GM19395 (cell line): ENCODE measurements around the gene RNLS.

Experiments
- ATAC-seq: cut with Tn5 transposase; IDR thresholded peaks from one replicate; pipeline ENCODE4 v1.9.1; 2021; ENCODE audit warnings: mild to moderate bottlenecking, moderate library complexity; ENCODE audit not compliant: unreplicated experiment

RNLS gene

DNA sequence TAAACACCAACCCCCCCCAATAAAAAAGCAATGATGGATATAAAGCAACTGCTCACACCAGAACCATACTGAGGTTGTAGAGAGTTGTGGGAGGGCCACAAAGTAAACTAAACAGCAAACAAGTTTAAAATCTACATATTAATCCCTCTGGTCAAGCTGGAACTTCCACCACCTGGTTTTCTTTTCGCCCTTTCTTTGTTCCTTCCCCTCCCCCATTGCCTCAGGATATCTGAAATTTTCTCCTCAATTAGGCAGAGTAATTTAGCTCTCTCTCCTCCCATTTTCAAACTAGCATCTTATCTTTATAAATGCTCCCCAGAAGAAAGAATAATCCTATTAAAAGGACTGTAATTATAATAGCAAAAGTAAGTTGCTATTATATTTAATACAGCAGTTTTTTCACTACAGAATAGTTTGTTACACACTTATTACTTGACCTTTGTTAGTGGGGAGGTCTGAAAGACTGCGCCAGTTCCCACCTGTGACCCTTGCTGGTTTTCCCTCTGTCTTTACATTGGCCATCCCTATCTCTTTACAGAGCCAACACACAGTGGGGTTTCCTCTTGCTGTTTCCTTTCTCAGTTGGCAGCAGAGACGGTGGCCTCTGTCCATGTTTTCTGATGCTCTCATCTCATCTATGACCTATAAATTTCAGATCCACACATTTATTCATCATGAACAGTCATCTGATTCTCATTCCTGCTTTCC lies 235.4 kb downstream of the RNLS start:
- no peak for ATAC-seq

DNA sequence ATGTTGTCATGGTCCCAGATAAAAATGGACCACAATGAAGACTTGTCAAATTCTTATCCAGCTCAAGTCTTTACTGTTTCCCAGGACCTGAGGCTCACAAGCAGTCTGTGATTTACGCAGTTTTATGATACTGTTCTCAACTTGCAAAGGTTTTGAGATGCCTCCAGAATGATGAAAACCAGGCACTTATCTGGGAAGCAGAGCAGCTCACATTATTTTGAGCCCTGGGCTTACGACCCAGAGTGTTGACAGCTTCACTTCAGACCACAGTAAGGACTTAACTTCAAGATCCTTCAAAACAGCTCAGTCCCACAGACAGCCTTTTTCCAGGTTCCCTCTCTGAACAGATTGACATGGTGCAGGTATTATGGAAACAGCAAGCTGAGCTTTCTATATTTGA lies 236.1 kb downstream of the RNLS start:
- no peak for ATAC-seq

DNA sequence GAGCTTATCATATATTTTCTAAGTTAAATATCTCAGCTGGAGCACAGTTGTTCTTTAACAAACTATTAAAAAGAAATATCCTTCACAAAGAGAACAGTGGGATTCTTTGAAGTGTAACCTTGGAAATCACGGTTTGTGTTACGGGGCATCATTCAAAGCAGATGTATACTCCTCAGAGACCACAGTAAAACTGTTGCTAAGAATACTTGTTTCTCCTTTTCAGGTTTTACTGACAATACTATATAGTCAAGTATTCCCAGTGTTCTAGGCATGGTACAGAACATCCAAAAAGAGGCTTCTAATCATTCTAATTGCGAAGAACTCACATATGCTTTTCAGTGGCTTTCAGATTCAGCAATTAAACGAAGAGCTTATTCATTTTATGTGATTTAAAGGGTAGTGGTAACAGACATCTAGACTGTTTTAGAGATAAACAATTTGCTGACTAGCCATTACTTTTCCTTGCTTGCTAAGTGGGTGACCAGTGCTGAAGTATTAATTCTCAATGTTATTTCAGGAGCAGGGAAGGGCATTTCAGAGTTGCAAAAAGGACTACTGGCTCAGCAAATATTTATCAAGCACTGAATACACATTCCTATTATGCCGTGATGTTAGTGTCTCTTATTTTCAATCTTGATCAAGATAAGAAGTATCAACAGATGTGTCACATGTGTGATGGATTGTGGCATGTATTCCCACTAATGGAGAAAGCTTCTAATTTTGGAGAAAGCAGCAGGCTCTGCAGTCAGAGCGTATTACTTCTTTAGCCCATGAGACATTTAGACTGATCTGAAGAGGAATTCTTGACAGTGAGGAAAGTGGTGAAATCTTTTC lies 236.8 kb downstream of the RNLS start:
- ATAC-seq, result no peak

DNA sequence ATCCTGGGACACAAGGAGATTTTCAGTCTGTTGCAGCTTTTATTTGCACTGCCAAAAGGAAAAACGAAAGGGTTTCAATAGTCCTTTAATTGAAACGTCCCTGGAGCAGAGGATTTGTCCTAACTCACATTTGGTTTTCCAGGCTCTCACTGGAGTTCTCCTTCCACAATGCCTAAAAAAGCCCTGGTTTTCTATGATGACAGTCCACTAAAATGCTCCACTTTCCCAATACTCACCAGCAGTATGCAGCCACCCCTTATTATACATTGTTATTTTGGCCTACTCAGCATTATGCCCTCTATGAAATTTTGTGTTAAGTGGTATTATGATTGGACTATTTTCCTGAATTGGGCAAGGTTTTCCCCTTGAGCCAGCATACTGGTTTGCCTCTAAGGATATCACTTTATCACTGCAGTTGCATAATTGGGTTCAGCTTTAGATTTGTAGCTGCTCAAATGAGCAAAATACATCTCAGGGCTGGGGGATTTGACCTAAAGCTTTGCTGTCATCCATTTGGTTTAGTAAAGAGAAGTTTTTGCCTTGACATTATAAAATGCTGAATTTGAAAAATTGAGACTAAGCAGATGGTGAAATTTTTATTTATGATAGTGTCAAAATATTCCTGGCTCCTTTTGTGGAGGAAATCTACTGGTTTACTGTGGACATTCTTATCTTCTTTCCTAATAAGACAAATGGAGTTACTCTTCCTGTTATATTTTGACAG lies 239.2 kb downstream of the RNLS start:
- no peak for ATAC-seq

DNA sequence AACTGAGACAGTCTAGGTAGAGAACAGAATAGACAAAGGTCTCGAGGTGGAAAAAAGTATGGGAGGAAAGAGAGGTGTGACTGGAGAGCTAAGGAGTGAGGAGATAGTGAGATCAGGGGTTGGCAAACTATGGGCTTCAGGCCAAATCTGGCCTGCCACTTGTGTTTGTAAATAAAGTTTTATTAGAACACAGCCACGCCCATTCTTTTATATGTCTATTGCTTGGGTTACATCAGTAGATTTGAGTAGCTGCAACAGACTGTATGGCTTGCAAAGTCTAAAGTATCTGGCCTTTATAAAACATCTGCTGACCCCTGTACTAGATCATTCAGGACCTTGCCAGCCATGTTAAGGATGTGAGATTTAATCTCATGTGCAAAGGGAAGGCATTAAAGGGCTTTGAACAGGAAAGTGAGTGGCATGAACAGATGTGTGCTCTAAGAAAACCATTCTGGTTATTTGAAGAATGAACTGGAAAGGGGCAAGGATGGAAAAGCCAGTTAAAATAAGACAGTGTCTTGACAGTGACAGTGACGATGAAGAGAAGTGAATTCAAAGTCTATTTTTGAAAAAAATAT lies 240.3 kb downstream of the RNLS start:
- no peak for ATAC-seq

DNA sequence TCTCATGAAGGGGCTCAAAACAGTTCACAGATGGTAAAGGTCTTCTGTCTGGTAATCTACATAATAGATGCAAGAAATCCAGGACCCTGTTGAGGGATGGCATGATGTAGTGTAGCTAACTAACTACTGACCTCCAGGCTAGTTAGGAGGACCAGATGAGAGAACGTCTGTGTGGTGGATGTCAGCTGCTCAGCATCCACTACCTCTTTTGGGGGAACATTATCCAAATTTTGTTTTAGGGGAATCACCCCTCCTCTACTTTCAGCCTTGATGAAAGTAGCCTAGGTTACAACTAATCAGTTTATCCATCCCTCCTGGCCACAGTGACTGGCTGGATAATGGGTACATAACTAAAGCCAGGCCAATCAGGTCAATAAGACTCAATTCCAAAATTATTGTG lies 246.0 kb downstream of the RNLS start:
- no peak for ATAC-seq

DNA sequence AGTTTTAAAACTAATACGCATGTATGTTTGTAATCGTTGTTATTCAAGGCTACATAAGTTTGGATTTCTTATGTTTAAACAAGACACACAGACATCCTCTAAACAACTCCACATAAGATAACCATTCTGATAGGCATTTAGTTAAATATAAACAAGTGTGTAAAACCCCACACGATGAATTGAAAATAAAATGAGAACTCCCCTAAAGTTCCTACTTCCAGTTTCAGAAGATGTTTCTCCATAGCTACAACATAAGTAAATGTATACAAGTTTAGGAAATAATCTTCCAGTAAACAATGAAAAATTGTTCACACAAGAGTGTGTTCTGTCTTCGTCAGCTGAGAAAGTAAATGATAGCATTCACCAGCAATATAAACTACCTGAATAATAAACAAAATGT lies 246.8 kb downstream of the RNLS start:
- no peak for ATAC-seq

DNA sequence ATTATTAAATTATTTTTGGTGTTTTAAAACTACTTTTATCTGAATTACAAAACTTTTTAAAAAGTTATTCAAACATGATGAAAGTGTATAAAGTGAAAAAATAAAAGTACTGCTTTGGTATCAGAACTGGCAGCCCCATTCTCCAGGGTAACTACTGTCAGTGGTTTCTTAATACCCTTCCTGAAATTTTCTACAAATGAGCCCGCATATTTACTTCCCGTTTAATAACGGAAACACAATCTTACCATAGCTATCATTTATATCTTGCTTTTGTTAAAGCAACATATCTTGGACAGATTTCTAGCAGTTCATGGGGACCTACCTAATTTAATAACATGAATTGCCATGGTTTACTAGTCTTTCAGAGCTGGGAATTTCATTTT lies 249.9 kb downstream of the RNLS start:
- no peak for ATAC-seq

DNA sequence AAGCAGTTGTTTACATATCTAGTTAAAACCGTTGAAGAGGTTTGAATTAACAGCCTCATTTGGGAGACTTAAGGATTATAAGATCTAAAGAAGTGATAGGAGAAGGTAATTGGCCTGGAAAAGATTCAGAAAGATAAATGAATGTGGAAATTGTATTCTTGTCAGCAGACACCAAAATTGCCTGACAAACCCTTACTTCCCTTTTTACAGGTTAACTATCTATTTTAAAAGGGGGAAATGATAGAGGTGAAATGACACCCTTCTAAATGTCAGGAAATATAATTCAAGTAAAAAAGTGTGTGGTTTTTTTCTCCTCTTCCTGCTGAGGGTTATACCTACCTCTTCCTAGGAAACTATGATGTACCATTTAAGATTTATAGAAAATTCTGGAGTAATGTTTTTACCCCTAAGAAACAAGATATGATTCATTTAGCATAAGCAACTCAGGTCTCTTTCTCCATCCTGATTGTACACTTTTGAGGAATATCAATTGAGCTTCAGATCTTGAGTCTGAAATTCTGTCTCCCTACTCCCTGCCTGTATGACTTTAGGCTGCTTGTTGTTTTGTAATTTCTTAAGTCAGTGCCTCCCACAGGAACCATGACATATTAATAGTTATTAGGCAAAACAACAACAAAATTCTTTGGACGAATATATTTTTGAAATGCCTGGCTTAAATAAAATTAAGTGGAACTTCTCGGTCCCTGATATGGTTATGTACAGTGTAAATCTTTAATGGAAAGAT lies 250.4 kb downstream of the RNLS start:
- ATAC-seq, result no peak

DNA sequence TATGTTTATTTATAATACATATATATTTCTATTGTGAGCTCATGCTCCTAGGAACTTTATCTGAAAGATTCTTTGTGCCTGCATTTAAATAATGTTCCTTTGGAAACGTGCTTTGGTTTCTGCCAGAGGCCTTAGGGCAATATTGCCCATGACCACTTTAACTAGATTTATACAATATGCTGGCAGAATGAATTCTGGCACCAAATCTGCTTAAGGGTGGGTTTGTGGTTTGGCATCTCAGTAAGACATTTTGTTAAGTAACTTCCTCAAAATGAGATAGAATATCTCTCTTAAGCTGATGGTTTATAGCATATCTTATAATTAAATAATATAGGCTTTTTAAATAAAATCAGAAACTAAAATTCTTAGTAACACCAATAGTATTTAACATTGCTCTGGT lies 252.9 kb downstream of the RNLS start:
- no peak for ATAC-seq

DNA sequence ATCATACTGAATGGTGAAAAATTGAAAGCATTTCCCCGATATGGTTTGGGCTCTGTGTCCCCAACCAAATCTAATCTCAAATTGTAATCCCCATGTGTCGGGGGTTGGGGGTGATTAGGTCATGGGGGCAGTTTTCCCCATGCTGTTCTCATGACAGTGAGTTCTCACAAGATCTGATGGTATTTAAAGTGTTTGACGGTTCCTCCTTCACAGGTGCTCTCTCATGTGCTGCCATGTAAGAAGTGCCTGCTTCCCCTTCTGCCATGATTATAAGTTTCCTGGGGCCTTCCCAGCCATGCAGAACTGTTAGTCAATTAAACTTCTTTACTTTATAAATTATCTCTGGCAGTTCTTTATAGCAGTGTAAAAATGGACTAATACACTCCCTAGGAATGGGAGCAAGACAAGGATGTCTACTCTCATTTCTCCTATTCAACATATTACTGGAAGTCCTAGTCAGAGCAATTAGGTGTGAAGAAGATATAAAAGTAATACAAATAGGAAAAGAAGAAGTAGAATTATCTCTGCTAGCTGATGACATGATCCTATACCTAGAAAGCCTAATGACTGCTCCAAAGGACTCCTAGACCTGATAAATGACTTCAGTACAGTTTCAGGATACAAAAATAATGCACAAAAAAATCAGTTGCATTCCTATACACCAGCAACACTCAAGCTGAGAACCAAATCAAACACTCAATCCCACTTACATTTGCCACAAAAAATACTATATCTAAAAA lies 260.6 kb downstream of the RNLS start:
- no peak for ATAC-seq

DNA sequence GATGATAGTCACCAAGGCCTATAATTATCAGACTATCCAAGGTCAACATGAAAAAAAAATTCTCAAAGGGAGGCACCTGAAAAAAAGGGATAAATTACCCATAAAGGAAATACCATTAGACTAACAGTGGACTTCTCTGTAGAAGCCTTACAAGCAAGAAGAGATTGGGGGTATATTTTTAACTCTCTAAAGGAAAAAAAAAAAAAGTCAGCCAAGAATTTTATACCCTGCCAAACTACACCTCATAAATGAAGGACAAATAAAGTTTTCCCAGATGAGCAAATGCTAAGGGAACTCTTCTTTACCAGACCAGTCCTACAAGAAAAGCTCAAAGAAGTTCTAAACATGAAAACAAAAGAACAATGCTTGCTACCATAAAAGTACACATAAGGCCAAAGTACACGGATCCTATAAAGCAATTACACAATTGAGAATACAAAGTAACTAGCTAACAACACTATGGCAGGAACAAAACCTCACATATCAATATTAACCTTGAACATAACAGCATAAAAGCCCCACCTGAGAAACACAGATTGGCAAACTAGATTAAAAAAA lies 263.1 kb downstream of the RNLS start:
- no peak for ATAC-seq

DNA sequence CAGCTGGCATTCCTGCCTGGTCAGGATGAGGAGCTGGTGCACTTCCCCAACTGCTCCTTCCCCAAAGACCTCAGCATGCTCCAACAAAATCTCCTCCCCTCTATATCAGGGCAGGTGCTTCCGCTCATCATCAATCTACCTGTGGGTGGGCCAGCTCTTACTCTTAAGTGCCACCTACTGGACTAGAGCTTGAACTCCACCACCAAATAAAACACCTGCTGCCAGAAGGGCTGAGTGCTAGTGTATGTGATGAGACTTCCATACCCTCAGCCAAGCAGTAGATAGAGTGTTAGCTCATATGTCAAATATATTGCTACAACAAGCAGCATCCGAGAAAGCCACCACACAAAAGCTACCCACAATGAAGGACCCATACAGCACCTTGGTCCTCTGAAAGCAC lies 264.3 kb downstream of the RNLS start:
- no peak for ATAC-seq

DNA sequence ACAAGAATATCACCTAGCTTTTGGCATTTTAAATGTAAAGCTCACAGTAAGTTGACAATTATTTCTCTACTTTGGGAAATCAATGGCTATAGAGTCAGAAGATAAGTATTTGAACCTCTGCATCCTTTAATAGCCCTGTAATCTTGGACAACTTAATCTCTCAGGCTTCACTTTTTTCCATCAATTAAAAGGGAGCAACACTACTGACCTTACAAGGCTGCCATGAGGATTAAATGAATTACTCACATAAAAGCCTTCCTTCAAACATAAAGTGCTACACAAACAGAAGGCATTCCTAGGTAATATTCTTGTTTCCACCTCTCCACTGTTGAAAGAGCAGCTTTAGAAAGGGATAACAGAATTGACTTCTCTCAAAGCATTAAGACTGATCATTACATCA lies 266.0 kb downstream of the RNLS start:
- ATAC-seq, result no peak

DNA sequence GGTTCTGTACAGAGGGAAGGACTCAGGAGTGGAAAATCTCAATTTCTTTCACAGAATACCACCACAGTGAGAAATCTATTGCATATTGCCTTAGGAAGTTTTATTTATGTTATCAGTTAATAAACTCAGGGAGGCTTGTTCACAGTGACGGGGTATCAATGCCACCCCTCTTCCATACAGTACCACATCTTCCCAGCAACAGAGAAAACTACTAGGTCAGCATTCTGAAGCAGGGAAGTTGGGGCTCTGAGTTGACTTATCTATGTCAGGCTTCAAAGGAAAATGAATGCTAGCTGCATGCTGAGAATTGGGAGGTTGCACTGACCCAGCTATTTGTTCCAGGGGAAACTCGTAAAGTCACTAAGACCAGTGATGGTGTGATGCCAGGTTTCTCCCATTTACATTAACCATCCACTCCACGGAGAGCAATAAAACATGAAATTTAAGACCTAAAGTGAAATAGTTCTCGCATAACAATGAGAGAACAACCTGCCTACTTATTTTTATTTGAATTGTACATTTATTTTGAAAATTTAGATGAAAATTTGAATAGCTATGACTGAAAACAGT lies 266.7 kb downstream of the RNLS start:
- no peak for ATAC-seq

DNA sequence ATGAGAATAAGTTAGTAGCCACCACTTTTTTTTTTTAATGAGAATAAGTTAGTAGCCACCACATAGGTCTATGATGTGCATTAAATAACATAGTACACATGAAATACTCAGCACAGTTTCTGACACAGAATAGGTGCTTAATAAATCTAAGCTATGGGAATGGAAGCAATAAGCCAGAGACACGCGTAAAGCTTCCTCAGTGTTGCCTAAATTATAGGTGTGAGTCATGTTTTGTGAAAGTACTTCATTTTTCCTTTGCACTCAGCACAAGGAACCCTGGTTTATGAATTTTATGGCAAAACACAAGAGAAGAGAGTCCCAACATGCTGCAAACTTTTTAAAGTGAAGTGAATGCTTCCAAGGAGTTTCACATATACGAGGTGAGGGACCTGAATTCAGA lies 267.4 kb downstream of the RNLS start:
- no peak for ATAC-seq

DNA sequence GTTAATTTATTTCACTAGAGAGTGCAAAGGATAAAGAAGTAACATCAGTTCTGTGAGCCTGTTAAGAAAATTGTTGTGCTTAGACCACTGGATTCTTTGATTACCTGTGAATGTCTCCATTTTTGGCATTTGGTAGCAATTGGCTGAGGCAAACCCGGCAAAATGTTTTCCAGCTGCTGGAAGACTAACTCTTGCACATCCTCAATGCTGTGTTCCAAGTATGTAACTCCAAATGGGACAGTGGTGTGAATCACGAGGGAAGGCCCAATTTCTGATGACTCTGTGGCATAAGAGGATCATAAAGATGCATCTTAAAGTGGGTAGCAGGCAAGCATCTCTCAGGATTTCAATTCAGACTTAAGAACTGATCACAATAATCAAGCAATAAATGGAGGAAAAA lies 268.8 kb downstream of the RNLS start:
- no peak for ATAC-seq

DNA sequence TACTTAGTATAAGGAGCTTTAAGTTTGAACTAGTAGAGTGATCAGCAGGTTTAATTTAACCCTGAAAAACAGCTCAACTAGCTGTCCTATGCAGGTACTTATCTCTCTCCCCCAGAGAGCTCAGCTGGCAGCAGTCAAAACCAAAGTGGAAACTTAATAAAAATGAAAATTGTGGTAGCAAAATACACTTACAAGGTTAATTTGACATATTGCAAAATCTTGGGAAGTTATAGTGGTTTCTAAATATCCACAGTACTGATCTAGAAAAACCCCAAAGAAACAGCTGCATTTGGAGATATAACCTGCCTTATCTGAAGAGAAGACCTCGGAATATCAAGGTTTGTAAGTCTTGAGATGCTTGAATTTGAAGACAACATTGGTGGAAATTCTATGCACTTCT lies 269.2 kb downstream of the RNLS start:
- ATAC-seq, result no peak

DNA sequence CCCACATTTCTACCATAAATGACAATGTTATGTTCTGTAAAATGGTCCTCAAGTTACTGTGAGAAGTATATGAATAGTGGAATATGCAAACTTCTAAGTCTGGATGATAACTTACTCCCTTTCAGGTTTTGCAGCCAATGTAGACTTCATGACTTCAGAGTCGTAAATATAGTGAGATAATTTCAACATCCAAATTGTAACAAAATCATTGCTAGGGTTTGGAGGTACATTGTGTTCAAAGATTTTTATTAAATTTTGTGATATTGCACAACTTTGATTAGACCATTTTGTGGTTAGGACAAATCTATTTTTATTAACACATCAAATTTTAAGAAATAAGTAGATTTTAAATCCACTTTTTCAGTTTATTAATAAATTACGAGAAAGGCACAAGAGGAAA lies 270.3 kb downstream of the RNLS start:
- no peak for ATAC-seq

DNA sequence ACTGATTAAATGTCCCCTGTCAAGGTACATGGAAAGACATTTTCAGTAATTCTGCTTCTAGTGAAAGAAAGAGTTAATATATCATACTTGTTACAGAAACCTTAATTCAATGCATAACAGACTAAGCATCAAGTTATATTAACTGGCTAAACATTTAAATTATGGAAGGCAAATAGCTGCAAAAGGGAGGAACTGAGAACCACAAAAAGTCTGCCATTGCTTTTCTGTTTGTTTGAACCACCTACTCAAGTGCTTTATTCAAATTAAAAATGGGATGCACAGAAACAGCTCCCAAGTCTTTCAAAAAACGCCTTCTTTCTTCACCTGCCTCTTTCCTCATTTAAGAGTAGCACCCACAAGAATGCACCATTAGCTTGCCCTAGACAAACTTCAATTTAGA lies 271.9 kb downstream of the RNLS start:
- no peak for ATAC-seq
